ENCODE results near the gene PCDH15. TPM values are rescaled to one million over a fixed set of nuclear protein-coding genes. Genes with fewer than 3 reads are reported as not detected.

The PCDH15 gene
- total and polyA plus RNA-seq, 2 experiments from 2014 or later = 0.29 to 0.66 TPM

DNA sequence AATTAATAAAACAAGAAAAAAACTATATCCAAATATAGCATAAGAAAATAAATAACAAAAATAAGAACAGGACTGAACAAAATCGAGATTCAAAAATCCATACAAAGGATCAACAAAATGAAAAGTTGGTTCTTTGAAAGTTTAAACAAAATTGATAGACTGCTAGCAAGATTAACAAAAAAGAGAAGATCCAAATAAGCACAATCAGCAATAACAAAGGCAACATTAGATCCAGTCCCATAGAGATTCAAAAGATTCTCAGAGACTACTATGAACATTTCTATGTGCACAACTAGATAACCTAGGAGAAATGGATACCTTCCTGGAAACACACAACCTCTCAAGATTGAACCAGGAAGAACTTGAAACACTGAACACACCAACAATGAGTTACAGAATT, 534.6 kb downstream of the PCDH15 start:
- TF ChIP-seq JUNB (IDR thresholded peaks at IDR 0.05; ENCODE audit: unreplicated experiment) (no peak), STAT1 (IDR thresholded peaks at IDR 0.05; ENCODE audit: unreplicated experiment) (no peak), EZH2 (IDR thresholded peaks at IDR 0.05; ENCODE audit: low read depth, unreplicated experiment) (no peak), CREB1 (CRISPR knock-in tag; IDR thresholded peaks at IDR 0.05; ENCODE audit: low read depth) (no peak), EZH2phosphoT487 (IDR thresholded peaks at IDR 0.05; ENCODE audit: unreplicated experiment) (no peak), ETS1 (IDR thresholded peaks at IDR 0.05) (no peak), CTCF (conservative IDR thresholded peaks at IDR 0.05; ENCODE audit: low read depth in 2 of 2) (no peak), POLR2AphosphoS5 (IDR thresholded peaks at IDR 0.05; ENCODE audit: low read depth) (no peak), NANOG (IDR thresholded peaks at IDR 0.05; ENCODE audit: borderline replicate concordance) (no peak), ZNF331 (CRISPR knock-in tag; IDR thresholded peaks at IDR 0.05; ENCODE audit: low read depth) (no peak)
- TF ChIP-seq, protein P1, sequence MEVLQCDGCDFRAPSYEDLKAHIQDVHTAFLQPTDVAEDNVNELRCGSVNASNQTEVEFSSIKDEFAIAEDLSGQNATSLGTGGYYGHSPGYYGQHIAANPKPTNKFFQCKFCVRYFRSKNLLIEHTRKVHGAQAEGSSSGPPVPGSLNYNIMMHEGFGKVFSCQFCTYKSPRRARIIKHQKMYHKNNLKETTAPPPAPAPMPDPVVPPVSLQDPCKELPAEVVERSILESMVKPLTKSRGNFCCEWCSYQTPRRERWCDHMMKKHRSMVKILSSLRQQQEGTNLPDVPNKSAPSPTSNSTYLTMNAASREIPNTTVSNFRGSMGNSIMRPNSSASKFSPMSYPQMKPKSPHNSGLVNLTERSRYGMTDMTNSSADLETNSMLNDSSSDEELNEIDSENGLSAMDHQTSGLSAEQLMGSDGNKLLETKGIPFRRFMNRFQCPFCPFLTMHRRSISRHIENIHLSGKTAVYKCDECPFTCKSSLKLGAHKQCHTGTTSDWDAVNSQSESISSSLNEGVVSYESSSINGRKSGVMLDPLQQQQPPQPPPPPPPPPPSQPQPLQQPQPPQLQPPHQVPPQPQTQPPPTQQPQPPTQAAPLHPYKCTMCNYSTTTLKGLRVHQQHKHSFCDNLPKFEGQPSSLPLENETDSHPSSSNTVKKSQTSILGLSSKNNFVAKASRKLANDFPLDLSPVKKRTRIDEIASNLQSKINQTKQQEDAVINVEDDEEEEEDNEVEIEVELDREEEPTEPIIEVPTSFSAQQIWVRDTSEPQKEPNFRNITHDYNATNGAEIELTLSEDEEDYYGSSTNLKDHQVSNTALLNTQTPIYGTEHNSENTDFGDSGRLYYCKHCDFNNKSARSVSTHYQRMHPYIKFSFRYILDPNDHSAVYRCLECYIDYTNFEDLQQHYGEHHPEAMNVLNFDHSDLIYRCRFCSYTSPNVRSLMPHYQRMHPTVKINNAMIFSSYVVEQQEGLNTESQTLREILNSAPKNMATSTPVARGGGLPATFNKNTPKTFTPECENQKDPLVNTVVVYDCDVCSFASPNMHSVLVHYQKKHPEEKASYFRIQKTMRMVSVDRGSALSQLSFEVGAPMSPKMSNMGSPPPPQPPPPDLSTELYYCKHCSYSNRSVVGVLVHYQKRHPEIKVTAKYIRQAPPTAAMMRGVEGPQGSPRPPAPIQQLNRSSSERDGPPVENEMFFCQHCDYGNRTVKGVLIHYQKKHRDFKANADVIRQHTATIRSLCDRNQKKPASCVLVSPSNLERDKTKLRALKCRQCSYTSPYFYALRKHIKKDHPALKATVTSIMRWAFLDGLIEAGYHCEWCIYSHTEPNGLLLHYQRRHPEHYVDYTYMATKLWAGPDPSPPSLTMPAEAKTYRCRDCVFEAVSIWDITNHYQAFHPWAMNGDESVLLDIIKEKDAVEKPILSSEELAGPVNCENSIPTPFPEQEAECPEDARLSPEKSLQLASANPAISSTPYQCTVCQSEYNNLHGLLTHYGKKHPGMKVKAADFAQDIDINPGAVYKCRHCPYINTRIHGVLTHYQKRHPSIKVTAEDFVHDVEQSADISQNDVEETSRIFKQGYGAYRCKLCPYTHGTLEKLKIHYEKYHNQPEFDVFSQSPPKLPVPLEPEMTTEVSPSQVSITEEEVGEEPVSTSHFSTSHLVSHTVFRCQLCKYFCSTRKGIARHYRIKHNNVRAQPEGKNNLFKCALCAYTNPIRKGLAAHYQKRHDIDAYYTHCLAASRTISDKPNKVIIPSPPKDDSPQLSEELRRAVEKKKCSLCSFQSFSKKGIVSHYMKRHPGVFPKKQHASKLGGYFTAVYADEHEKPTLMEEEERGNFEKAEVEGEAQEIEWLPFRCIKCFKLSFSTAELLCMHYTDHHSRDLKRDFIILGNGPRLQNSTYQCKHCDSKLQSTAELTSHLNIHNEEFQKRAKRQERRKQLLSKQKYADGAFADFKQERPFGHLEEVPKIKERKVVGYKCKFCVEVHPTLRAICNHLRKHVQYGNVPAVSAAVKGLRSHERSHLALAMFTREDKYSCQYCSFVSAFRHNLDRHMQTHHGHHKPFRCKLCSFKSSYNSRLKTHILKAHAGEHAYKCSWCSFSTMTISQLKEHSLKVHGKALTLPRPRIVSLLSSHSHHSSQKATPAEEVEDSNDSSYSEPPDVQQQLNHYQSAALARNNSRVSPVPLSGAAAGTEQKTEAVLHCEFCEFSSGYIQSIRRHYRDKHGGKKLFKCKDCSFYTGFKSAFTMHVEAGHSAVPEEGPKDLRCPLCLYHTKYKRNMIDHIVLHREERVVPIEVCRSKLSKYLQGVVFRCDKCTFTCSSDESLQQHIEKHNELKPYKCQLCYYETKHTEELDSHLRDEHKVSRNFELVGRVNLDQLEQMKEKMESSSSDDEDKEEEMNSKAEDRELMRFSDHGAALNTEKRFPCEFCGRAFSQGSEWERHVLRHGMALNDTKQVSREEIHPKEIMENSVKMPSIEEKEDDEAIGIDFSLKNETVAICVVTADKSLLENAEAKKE (CRISPR knock-in tag; IDR thresholded peaks at IDR 0.05) = no peak
- TF ChIP-seq, protein P2, sequence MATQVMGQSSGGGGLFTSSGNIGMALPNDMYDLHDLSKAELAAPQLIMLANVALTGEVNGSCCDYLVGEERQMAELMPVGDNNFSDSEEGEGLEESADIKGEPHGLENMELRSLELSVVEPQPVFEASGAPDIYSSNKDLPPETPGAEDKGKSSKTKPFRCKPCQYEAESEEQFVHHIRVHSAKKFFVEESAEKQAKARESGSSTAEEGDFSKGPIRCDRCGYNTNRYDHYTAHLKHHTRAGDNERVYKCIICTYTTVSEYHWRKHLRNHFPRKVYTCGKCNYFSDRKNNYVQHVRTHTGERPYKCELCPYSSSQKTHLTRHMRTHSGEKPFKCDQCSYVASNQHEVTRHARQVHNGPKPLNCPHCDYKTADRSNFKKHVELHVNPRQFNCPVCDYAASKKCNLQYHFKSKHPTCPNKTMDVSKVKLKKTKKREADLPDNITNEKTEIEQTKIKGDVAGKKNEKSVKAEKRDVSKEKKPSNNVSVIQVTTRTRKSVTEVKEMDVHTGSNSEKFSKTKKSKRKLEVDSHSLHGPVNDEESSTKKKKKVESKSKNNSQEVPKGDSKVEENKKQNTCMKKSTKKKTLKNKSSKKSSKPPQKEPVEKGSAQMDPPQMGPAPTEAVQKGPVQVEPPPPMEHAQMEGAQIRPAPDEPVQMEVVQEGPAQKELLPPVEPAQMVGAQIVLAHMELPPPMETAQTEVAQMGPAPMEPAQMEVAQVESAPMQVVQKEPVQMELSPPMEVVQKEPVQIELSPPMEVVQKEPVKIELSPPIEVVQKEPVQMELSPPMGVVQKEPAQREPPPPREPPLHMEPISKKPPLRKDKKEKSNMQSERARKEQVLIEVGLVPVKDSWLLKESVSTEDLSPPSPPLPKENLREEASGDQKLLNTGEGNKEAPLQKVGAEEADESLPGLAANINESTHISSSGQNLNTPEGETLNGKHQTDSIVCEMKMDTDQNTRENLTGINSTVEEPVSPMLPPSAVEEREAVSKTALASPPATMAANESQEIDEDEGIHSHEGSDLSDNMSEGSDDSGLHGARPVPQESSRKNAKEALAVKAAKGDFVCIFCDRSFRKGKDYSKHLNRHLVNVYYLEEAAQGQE (IDR thresholded peaks at IDR 0.05; ENCODE audit: unreplicated experiment) = no peak
- H3K36me3 Mint-ChIP-seq (ENCODE audit: low read depth) = no peaks in the 10 kb centered on the region

More for the DNA sequence above, 534.6 kb downstream of the PCDH15 start:
- Mint-ChIP-seq H3K27me3 (ENCODE audit: insufficient read depth, low read depth, poor library complexity) (peaks cover 4% of the 10 kb centered on the region), H3K4me3 (no peak overlapping the region), H3K27ac (no peak overlapping the region), H3K9me3 (no peaks in the 10 kb centered on the region; the same call in 2 of the 3 replicates), H3K4me1 (no peaks in the 10 kb centered on the region)
- no peaks in the 10 kb centered on the region for H3K9me2 ChIP-seq (ENCODE audit: insufficient read depth)
- no peaks in the 10 kb centered on the region for H3F3A ChIP-seq (replicated peaks; ENCODE audit: low read depth)
- H2AFZ ChIP-seq = no peak overlapping the region
- H3K27me3 ChIP-seq (ENCODE audit: insufficient read depth) = no peaks in the 10 kb centered on the region
- no peaks in the 10 kb centered on the region for H3K4me1 ChIP-seq (ENCODE audit: insufficient read depth)
- H3K36me3 ChIP-seq (ENCODE audit: insufficient read depth) = no peaks in the 10 kb centered on the region
- H4K20me1 ChIP-seq (replicated peaks; ENCODE audit: insufficient read depth) = no peaks in the 10 kb centered on the region
- H3K27ac ChIP-seq (ENCODE audit: low read depth) = no peak overlapping the region
- no peak overlapping the region for H3K4me3 ChIP-seq
- ATAC-seq = no peak
- DNase-seq (ENCODE audit: low spot score) = no peak
- H3K79me2 ChIP-seq (replicated peaks; ENCODE audit: insufficient read depth) = no peaks in the 10 kb centered on the region
- H3K4me2 ChIP-seq = no peak overlapping the region
